Measurements from ENCODE around the gene TMUB1. TPM values are rescaled to one million over a fixed set of nuclear protein-coding genes. Genes with fewer than 3 reads are reported as not detected.

TMUB1 gene
- total and polyA plus RNA-seq, 2 donors (not counting 3 experiments of a cell fraction or from before 2014, with no cell fraction given), result 41.3 to 45.3 TPM

DNA sequence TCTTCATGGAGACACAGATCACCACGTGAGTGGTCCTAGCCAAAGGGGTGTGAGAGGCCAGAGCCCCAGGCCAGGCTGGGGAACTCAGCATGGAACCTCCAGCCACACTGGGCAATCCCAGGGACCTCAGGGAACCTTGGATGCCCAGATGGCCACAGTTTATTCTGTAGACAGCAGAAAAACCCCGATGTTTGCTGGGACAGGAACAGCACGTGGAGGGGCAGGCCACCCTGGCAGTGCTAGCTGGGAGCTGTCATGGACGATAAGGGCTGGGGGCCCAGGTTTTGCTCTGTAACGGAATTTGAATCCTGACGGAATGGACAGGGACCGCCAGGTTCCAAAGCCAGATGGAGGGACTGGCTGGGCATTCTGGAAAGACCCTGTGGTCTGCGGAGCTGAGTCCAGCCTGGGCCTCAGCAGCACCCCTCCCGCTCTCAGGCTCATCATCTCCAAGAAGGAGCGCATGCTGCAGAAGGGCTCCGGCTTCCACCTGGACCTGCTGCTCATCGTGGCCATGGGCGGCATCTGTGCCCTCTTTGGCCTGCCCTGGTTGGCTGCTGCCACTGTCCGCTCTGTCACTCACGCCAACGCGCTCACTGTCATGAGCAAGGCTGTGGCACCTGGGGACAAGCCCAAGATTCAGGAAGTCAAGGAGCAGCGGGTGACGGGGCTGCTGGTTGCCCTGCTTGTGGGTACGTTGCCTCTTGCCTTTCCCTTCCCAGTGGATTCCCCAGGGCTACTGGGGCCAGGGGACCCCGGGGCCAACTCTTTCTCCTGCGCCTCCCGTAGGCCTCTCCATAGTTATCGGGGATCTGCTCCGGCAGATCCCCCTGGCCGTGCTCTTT is 8.3 kb downstream of the TMUB1 start:
- Histone ChIP-seq H3K9me3 (replicated peaks; ENCODE audit: control insufficient read depth, insufficient read depth, low read length) (no peaks in the 10 kb centered on the region), H3K79me2 (ENCODE audit: control insufficient read depth, insufficient read depth, low read length) (peaks cover 14% of the 10 kb centered on the region), H3K27ac (ENCODE audit: insufficient read depth, low read depth, low read length) (no peak overlapping the region), H3K4me1 (ENCODE audit: control insufficient read depth, extremely low read depth, insufficient read depth, low read length) (peaks cover 10% of the 10 kb centered on the region), H3K4me3 (replicated peaks in 1 of 3; ENCODE audit: insufficient read depth in 1 of 3, low read depth in 1 of 3, low read length in 3 of 3) (no peak overlapping the region), H3K4me2 (ENCODE audit: insufficient read depth, low read length) (no peak overlapping the region), H3K9me1 (replicated peaks; ENCODE audit: control insufficient read depth, extremely low read depth, insufficient read depth, low read length) (no peaks in the 10 kb centered on the region), H4K20me1 (replicated peaks; ENCODE audit: control insufficient read depth, extremely low read depth, insufficient read depth, low read length) (no peaks in the 10 kb centered on the region), H3K27me3 (ENCODE audit: control insufficient read depth in 2 of 2, insufficient read depth in 2 of 2, low read length in 2 of 2) (no peaks in the 10 kb centered on the region), H2AFZ (ENCODE audit: low read depth, low read length) (no peak overlapping the region), H3K9ac (replicated peaks; ENCODE audit: extremely low read depth, insufficient read depth, low read length) (no peak overlapping the region), H3K36me3 (ENCODE audit: control insufficient read depth in 2 of 2, extremely low read depth in 1 of 2, insufficient read depth in 2 of 2, low read length in 2 of 2) (peaks cover 5 to 44% of the 10 kb centered on the region in 2 experiments)
- DNase-seq (ENCODE audit: low read depth, low spot score) (no peak), FAIRE-seq (no peak)
- CTCF ChIA-PET, result interaction anchor here (1.0 to 2.1 kb wide), 2 partner anchors 10 to 62 kb away, joined by 3 to 4 read pairs; no protein-coding TSS in a partner anchor
- dilution Hi-C loops (cut with MboI; ENCODE audit: extremely low pct_ligation_motif_present, low sequenced_read_pairs), result no loop called here
- intact Hi-C loops (cut with micrococcal nuclease), result no loop called here
- BruUV-seq (replicated peaks), result no TSS peak
- TF ChIP-seq GATA2 (IDR thresholded peaks at IDR 0.05; ENCODE audit: insufficient read depth, insufficient read length, low read depth, low read length), result no peak
- TF ChIP-seq JUN (IDR thresholded peaks at IDR 0.05; ENCODE audit: borderline replicate concordance, insufficient read depth, insufficient read length, low read depth), result no peak
- TF ChIP-seq POLR2A (IDR thresholded peaks at IDR 0.05; ENCODE audit: low read depth, low read length), result no peak
- TF ChIP-seq EZH2 (IDR thresholded peaks at IDR 0.05; ENCODE audit: borderline replicate concordance, low read depth, low read length, severe bottlenecking), result no peak
- no peak for TF ChIP-seq POLR2AphosphoS5 (IDR thresholded peaks at IDR 0.05; ENCODE audit: insufficient read depth, low read depth, low read length)
- TF ChIP-seq FOS (IDR thresholded peaks at IDR 0.05; ENCODE audit: borderline replicate concordance, insufficient read depth, low read length), result no peak
- no peak for TF ChIP-seq MYC (IDR thresholded peaks at IDR 0.05; ENCODE audit: low read depth, low read length)
- TF ChIP-seq, protein P1, sequence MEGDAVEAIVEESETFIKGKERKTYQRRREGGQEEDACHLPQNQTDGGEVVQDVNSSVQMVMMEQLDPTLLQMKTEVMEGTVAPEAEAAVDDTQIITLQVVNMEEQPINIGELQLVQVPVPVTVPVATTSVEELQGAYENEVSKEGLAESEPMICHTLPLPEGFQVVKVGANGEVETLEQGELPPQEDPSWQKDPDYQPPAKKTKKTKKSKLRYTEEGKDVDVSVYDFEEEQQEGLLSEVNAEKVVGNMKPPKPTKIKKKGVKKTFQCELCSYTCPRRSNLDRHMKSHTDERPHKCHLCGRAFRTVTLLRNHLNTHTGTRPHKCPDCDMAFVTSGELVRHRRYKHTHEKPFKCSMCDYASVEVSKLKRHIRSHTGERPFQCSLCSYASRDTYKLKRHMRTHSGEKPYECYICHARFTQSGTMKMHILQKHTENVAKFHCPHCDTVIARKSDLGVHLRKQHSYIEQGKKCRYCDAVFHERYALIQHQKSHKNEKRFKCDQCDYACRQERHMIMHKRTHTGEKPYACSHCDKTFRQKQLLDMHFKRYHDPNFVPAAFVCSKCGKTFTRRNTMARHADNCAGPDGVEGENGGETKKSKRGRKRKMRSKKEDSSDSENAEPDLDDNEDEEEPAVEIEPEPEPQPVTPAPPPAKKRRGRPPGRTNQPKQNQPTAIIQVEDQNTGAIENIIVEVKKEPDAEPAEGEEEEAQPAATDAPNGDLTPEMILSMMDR (IDR thresholded peaks at IDR 0.05; ENCODE audit: extremely low read depth in 1 of 2, insufficient read depth in 1 of 2, low read depth in 1 of 2, low read length in 2 of 2), result no peak
- POLR2A ChIA-PET, result no interaction called here

Data from endothelial cell of umbilical vein (primary cell).